ENCODE data around the gene LRRC8C. TPM values are rescaled to one million over a fixed set of nuclear protein-coding genes. Genes with fewer than 3 reads are reported as not detected.

The LRRC8C gene
- total RNA-seq, 2 experiments from 2014 or later: 28.4 to 30.2 TPM

- Mint-ChIP-seq H3K27me3 (no peaks in the 10 kb centered on the region), H3K4me1 (ENCODE audit: low read depth) (peaks cover 65% of the 10 kb centered on the region), H3K4me3 (no peak overlapping the region), H3K36me3 (ENCODE audit: low read depth) (peaks cover 77% of the 10 kb centered on the region), H3K9me3 (no peaks in the 10 kb centered on the region), H3K27ac (no peak overlapping the region)
- CTCF ChIA-PET: no interaction called here
- Histone ChIP-seq H3K27me3 (ENCODE audit: control insufficient read depth in 1 of 2, insufficient read depth in 2 of 2, low read length in 2 of 2) (no peaks in the 10 kb centered on the region), H3K27ac (ENCODE audit: low read depth in 1 of 2, low read length in 2 of 2) (no peak overlapping the region), H3K36me3 (ENCODE audit: insufficient read depth, low read length) (peaks cover 38% of the 10 kb centered on the region), H3K4me3 (ENCODE audit: low read length) (no peak overlapping the region), H3K9me3 (ENCODE audit: control insufficient read depth in 1 of 2, insufficient read depth in 1 of 2, low read length in 2 of 2) (no peaks in the 10 kb centered on the region), H3K4me1 (ENCODE audit: insufficient read depth, low read length) (peaks cover 11% of the 10 kb centered on the region)
- DNase-seq (no peak), ATAC-seq (ENCODE audit: poor library complexity) (no peak)
- intact Hi-C loops (cut with DNase I, micrococcal nuclease): loop anchor here in 1 of 2 experiments (5.0 kb wide), 1 partner anchor 42 kb away; no protein-coding TSS in a partner anchor
- POLR2A ChIA-PET: no interaction called here
- TF ChIP-seq CTCF (IDR thresholded peaks at IDR 0.05): no peak
Measured at GRCh38 chr1:89715677-89716076, 82.8 kb downstream of the LRRC8C start.

- peak overlapping the region; percentile 72 for H3K27ac Mint-ChIP-seq
- Histone ChIP-seq H3K4me1 (ENCODE audit: insufficient read depth, low read length) (peaks cover 19% of the 10 kb centered on the region), H3K9me3 (ENCODE audit: control insufficient read depth in 1 of 2, insufficient read depth in 1 of 2, low read length in 2 of 2) (no peaks in the 10 kb centered on the region), H3K36me3 (ENCODE audit: insufficient read depth, low read length) (peaks cover 9% of the 10 kb centered on the region), H3K27me3 (ENCODE audit: control insufficient read depth in 1 of 2, insufficient read depth in 2 of 2, low read length in 2 of 2) (no peaks in the 10 kb centered on the region), H3K27ac (ENCODE audit: low read depth in 1 of 2, low read length in 2 of 2) (peak overlapping the region in 1 of 2 donors; percentile 25), H3K4me3 (ENCODE audit: low read length) (no peak overlapping the region)
- no peaks in the 10 kb centered on the region for H3K27me3 Mint-ChIP-seq
- DNase-seq: peak in 3 of 14 experiments; percentile 59 to 80 (median 60)
- H3K9me3 Mint-ChIP-seq: no peaks in the 10 kb centered on the region
- peaks cover 50% of the 10 kb centered on the region for H3K36me3 Mint-ChIP-seq (ENCODE audit: low read depth)
- peak; percentile 80 for ATAC-seq (ENCODE audit: poor library complexity)
- peaks cover 78% of the 10 kb centered on the region for H3K4me1 Mint-ChIP-seq (ENCODE audit: low read depth)
- POLR2A ChIA-PET: interaction anchor here (0.6 to 1.9 kb wide), 15 partner anchors 8 to 167 kb away, joined by 3 to 11 read pairs (median 3); partner anchors contain the start of gene LRRC8C
- TF ChIP-seq CTCF (IDR thresholded peaks at IDR 0.05): no peak
- CTCF ChIA-PET: interaction anchor here (1.2 to 4.0 kb wide), 12 partner anchors 22 to 111 kb away, joined by 3 to 18 read pairs (median 4); partner anchors contain the start of gene LRRC8C
- peak overlapping the region; percentile 64 for H3K4me3 Mint-ChIP-seq
- intact Hi-C loops (cut with DNase I, micrococcal nuclease): loop anchor here (5.0 kb wide), 1 partner anchor 38 kb away; no protein-coding TSS in a partner anchor
Measured at GRCh38 chr1:89719502-89720306, 86.8 kb downstream of the LRRC8C start.

GRCh38 chr1:89720839-89721238 lies 87.9 kb downstream of the LRRC8C start:
- Mint-ChIP-seq H3K27me3 (no peaks in the 10 kb centered on the region), H3K36me3 (ENCODE audit: low read depth) (peaks cover 41% of the 10 kb centered on the region), H3K27ac (peak overlapping the region; percentile 72), H3K4me1 (ENCODE audit: low read depth) (peaks cover 83% of the 10 kb centered on the region), H3K4me3 (no peak overlapping the region), H3K9me3 (no peaks in the 10 kb centered on the region)
- peaks cover 6% of the 10 kb centered on the region for H3K36me3 ChIP-seq (ENCODE audit: insufficient read depth, low read length)
- no peak for TF ChIP-seq CTCF (IDR thresholded peaks at IDR 0.05)
- ChIA-PET CTCF (interaction anchor here (1.4 to 4.0 kb wide), 4 partner anchors 25 to 112 kb away, joined by 3 to 18 read pairs (median 4); no protein-coding TSS in a partner anchor), POLR2A (interaction anchor here (0.6 to 1.5 kb wide), 4 partner anchors 42 to 110 kb away, joined by 3 to 9 read pairs (median 3); no protein-coding TSS in a partner anchor)
- H3K4me1 ChIP-seq (ENCODE audit: insufficient read depth, low read length): peaks cover 23% of the 10 kb centered on the region
- intact Hi-C loops (cut with DNase I, micrococcal nuclease): loop anchor here in 1 of 2 experiments (5.0 kb wide), 1 partner anchor 36 kb away; no protein-coding TSS in a partner anchor
- DNase-seq (no peak), ATAC-seq (ENCODE audit: poor library complexity) (no peak)
- H3K27ac ChIP-seq (ENCODE audit: low read depth in 1 of 2, low read length in 2 of 2): no peak overlapping the region
- no peak overlapping the region for H3K4me3 ChIP-seq (ENCODE audit: low read length)
- H3K27me3 ChIP-seq (ENCODE audit: control insufficient read depth in 1 of 2, insufficient read depth in 2 of 2, low read length in 2 of 2): no peaks in the 10 kb centered on the region
- H3K9me3 ChIP-seq (ENCODE audit: control insufficient read depth in 1 of 2, insufficient read depth in 1 of 2, low read length in 2 of 2): no peaks in the 10 kb centered on the region

Data from CD4-positive, alpha-beta T cell (primary cell).